ENCODE measurements around the gene ADCY3.
"Not testable (repeated sequence)": the region's sequence is repeated elsewhere in the genome, so short reads cannot be mapped to it uniquely, and the experiment has no call there.

Gene ADCY3

GRCh38 chr2:24809316-24810007 is 110.6 kb downstream of the ADCY3 start:
- DNase-seq (ENCODE audit: low spot score): no peak

- DNase-seq (ENCODE audit: low spot score): no peak
Observed at GRCh38 chr2:24806661-24807036, 113.4 kb downstream of the ADCY3 start.

- not testable (repeated sequence) for DNase-seq (ENCODE audit: low spot score)
Observed at GRCh38 chr2:24805811-24806660, 114.0 kb downstream of the ADCY3 start.

- DNase-seq (ENCODE audit: low spot score): not testable (repeated sequence)
Observed at GRCh38 chr2:24800487-24800886, 119.5 kb downstream of the ADCY3 start.

- no peak for DNase-seq (ENCODE audit: low spot score)
Observed at GRCh38 chr2:24797644-24798043, 122.4 kb downstream of the ADCY3 start.

- no peak for DNase-seq (ENCODE audit: low spot score)
Observed at GRCh38 chr2:24793761-24794435, 126.1 kb downstream of the ADCY3 start.

- peak; percentile 96 for DNase-seq (ENCODE audit: low spot score)
Observed at GRCh38 chr2:24792874-24793760, 126.9 kb downstream of the ADCY3 start, which contains the start of the genes CENPO and PTRHD1. CENPO (plus strand) TSS chr2:24793425; CDS start chr2:24793920, 495 bp downstream. PTRHD1 (minus strand) TSS chr2:24793391; CDS start chr2:24793377, 14 bp downstream.

GRCh38 chr2:24792542-24792873 is 127.5 kb downstream of the ADCY3 start:
- no peak for DNase-seq (ENCODE audit: low spot score)

- no peak for DNase-seq (ENCODE audit: low spot score)
Observed at GRCh38 chr2:24791452-24791851, 128.6 kb downstream of the ADCY3 start.

GRCh38 chr2:24788816-24789215 is 131.2 kb downstream of the ADCY3 start:
- no peak for DNase-seq (ENCODE audit: low spot score)

- no peak for DNase-seq (ENCODE audit: low spot score)
Observed at GRCh38 chr2:24787532-24787931, 132.5 kb downstream of the ADCY3 start.

GRCh38 chr2:24785671-24786321 is 134.2 kb downstream of the ADCY3 start:
- no peak for DNase-seq (ENCODE audit: low spot score)

GRCh38 chr2:24783641-24784040 is 136.4 kb downstream of the ADCY3 start:
- DNase-seq (ENCODE audit: low spot score): no peak

GRCh38 chr2:24779116-24779515 is 140.9 kb downstream of the ADCY3 start:
- no peak for DNase-seq (ENCODE audit: low spot score)

- peak; percentile 17 for DNase-seq (ENCODE audit: low spot score)
Observed at GRCh38 chr2:24774373-24774772, 145.7 kb downstream of the ADCY3 start.

GRCh38 chr2:24771764-24772586 is 148.1 kb downstream of the ADCY3 start:
- no peak for DNase-seq (ENCODE audit: low spot score)

- DNase-seq (ENCODE audit: low spot score): no peak
Observed at GRCh38 chr2:24771061-24771460, 149.0 kb downstream of the ADCY3 start.

All from putamen (tissue), 1 donor.